Measurements from ENCODE around the gene ISM2. TPM values are rescaled to one million over a fixed set of nuclear protein-coding genes. Genes with fewer than 3 reads are reported as not detected.

The ISM2 gene
- total RNA-seq, 2 experiments from 2014 or later, result not detected

GRCh38 chr14:77475432-77476115 is 23.0 kb downstream of the ISM2 start:
- H3K27me3 Mint-ChIP-seq, result peaks cover 5% of the 10 kb centered on the region

GRCh38 chr14:77474479-77475177 is 24.0 kb downstream of the ISM2 start:
- H3K4me1 Mint-ChIP-seq, result no peaks in the 10 kb centered on the region
- peaks cover 1% of the 10 kb centered on the region for H3K36me3 Mint-ChIP-seq (ENCODE audit: low read depth)
- CTCF ChIA-PET, result no interaction called here
- H3K4me3 Mint-ChIP-seq, result no peak overlapping the region
- POLR2A ChIA-PET, result no interaction called here
- no peak overlapping the region for H3K27ac Mint-ChIP-seq
- DNase-seq, result no peak
- no peaks in the 10 kb centered on the region for H3K9me3 Mint-ChIP-seq
- H3K27me3 Mint-ChIP-seq, result peaks cover 5% of the 10 kb centered on the region

More at GRCh38 chr14:77475432-77476115, 23.0 kb downstream of the ISM2 start:
- no peak overlapping the region for H3K4me3 Mint-ChIP-seq
- no peak overlapping the region for H3K27ac Mint-ChIP-seq
- ChIA-PET CTCF (no interaction called here), POLR2A (no interaction called here)
- H3K4me1 Mint-ChIP-seq, result no peaks in the 10 kb centered on the region
- no peak for DNase-seq
- no peaks in the 10 kb centered on the region for H3K36me3 Mint-ChIP-seq (ENCODE audit: low read depth)
- no peaks in the 10 kb centered on the region for H3K9me3 Mint-ChIP-seq

GRCh38 chr14:77473921-77474320 is 24.7 kb downstream of the ISM2 start:
- Mint-ChIP-seq H3K4me3 (no peak overlapping the region), H3K27me3 (peaks cover 5% of the 10 kb centered on the region), H3K36me3 (ENCODE audit: low read depth) (peaks cover 8% of the 10 kb centered on the region), H3K4me1 (no peaks in the 10 kb centered on the region), H3K27ac (no peak overlapping the region), H3K9me3 (no peaks in the 10 kb centered on the region)
- CTCF ChIA-PET, result no interaction called here
- DNase-seq, result no peak
- POLR2A ChIA-PET, result no interaction called here

GRCh38 chr14:77470224-77470870 is 28.3 kb downstream of the ISM2 start:
- DNase-seq, result no peak
- H3K4me1 Mint-ChIP-seq, result no peaks in the 10 kb centered on the region
- ChIA-PET CTCF (interaction anchor here (1.8 kb wide), 1 partner anchor 11 kb away, joined by 5 read pairs; no protein-coding TSS in a partner anchor), POLR2A (no interaction called here)
- H3K36me3 Mint-ChIP-seq (ENCODE audit: low read depth), result peaks cover 30% of the 10 kb centered on the region
- no peak overlapping the region for H3K27ac Mint-ChIP-seq
- peaks cover 5% of the 10 kb centered on the region for H3K27me3 Mint-ChIP-seq
- H3K9me3 Mint-ChIP-seq, result no peaks in the 10 kb centered on the region
- H3K4me3 Mint-ChIP-seq, result no peak overlapping the region

GRCh38 chr14:77469539-77469938 is 29.1 kb downstream of the ISM2 start:
- H3K36me3 Mint-ChIP-seq (ENCODE audit: low read depth), result peaks cover 38% of the 10 kb centered on the region
- DNase-seq, result no peak
- no peaks in the 10 kb centered on the region for H3K4me1 Mint-ChIP-seq
- ChIA-PET CTCF (interaction anchor here (1.8 kb wide), 1 partner anchor 11 kb away, joined by 5 read pairs; no protein-coding TSS in a partner anchor), POLR2A (no interaction called here)
- peaks cover 5% of the 10 kb centered on the region for H3K27me3 Mint-ChIP-seq
- no peak overlapping the region for H3K4me3 Mint-ChIP-seq
- no peaks in the 10 kb centered on the region for H3K9me3 Mint-ChIP-seq
- H3K27ac Mint-ChIP-seq, result no peak overlapping the region

GRCh38 chr14:77469067-77469505 is 29.5 kb downstream of the ISM2 start:
- CTCF ChIA-PET, result interaction anchor here (0.7 to 1.8 kb wide), 2 partner anchors 10 to 111 kb away, joined by 3 to 5 read pairs; no protein-coding TSS in a partner anchor
- peaks cover 40% of the 10 kb centered on the region for H3K36me3 Mint-ChIP-seq (ENCODE audit: low read depth)
- peaks cover 5% of the 10 kb centered on the region for H3K27me3 Mint-ChIP-seq
- H3K4me1 Mint-ChIP-seq, result no peaks in the 10 kb centered on the region
- no peak overlapping the region for H3K4me3 Mint-ChIP-seq
- H3K9me3 Mint-ChIP-seq, result no peaks in the 10 kb centered on the region
- H3K27ac Mint-ChIP-seq, result no peak overlapping the region
- POLR2A ChIA-PET, result no interaction called here
- no peak for DNase-seq

GRCh38 chr14:77467801-77468200 is 30.8 kb downstream of the ISM2 start:
- Mint-ChIP-seq H3K4me3 (no peak overlapping the region), H3K9me3 (no peaks in the 10 kb centered on the region), H3K27ac (no peak overlapping the region), H3K36me3 (ENCODE audit: low read depth) (peaks cover 47% of the 10 kb centered on the region), H3K4me1 (no peaks in the 10 kb centered on the region), H3K27me3 (peaks cover 5% of the 10 kb centered on the region)
- ChIA-PET CTCF (interaction anchor here (0.6 to 0.8 kb wide), 2 partner anchors 9 to 1552 kb away, joined by 3 to 4 read pairs; no protein-coding TSS in a partner anchor), POLR2A (no interaction called here)
- DNase-seq, result no peak

GRCh38 chr14:77459072-77459723 is 39.4 kb downstream of the ISM2 start:
- ChIA-PET POLR2A (interaction anchor here (0.6 kb wide), 1 partner anchor 10 kb away, joined by 3 read pairs; no protein-coding TSS in a partner anchor), CTCF (interaction anchor here (0.8 to 2.0 kb wide), 11 partner anchors 9 to 359 kb away, joined by 3 to 6 read pairs (median 3); partner anchors contain the start of genes SAMD15 and TMED8)
- H3K9me3 Mint-ChIP-seq, result no peaks in the 10 kb centered on the region
- H3K27ac Mint-ChIP-seq, result peak overlapping the region; percentile 100
- H3K27me3 Mint-ChIP-seq, result no peaks in the 10 kb centered on the region
- peaks cover 39% of the 10 kb centered on the region for H3K4me1 Mint-ChIP-seq
- peak; percentile 78 for DNase-seq
- peak overlapping the region; percentile 100 for H3K4me3 Mint-ChIP-seq
- H3K36me3 Mint-ChIP-seq (ENCODE audit: low read depth), result peaks cover 46% of the 10 kb centered on the region

GRCh38 chr14:77458249-77458950 is 40.2 kb downstream of the ISM2 start:
- H3K4me3 Mint-ChIP-seq, result peak overlapping the region; percentile 100
- DNase-seq, result peak; percentile 44
- H3K27me3 Mint-ChIP-seq, result no peaks in the 10 kb centered on the region
- H3K27ac Mint-ChIP-seq, result peak overlapping the region; percentile 100
- H3K36me3 Mint-ChIP-seq (ENCODE audit: low read depth), result peaks cover 41% of the 10 kb centered on the region
- peaks cover 39% of the 10 kb centered on the region for H3K4me1 Mint-ChIP-seq
- H3K9me3 Mint-ChIP-seq, result no peaks in the 10 kb centered on the region
- ChIA-PET CTCF (interaction anchor here (0.8 to 2.0 kb wide), 9 partner anchors 9 to 155 kb away, joined by 3 to 6 read pairs (median 4); partner anchors contain the start of genes SAMD15 and TMED8), POLR2A (no interaction called here)

- DNase-seq, result peak; percentile 98
- POLR2A ChIA-PET, result no interaction called here
- Mint-ChIP-seq H3K4me1 (peaks cover 39% of the 10 kb centered on the region), H3K4me3 (peak within 1 kb of the TSS; percentile 100), H3K36me3 (ENCODE audit: low read depth) (peaks cover 39% of the 10 kb centered on the region), H3K27me3 (no peaks in the 10 kb centered on the region), H3K9me3 (no peaks in the 10 kb centered on the region), H3K27ac (peak within 1 kb of the TSS; percentile 100)
- CTCF ChIA-PET, result interaction anchor here (0.6 to 2.0 kb wide), 5 partner anchors 12 to 137 kb away, joined by 3 to 5 read pairs (median 3); partner anchors contain the start of genes GSTZ1, SAMD15 and TMED8
Measured at GRCh38 chr14:77457522-77458248, 40.9 kb downstream of the ISM2 start, which contains the start of the genes AHSA1 and VIPAS39. TSS of gene AHSA1 (plus strand) at chr14:77458093. CDS start at chr14:77458190, 97 bp downstream. TSS of gene VIPAS39 (minus strand) at chr14:77457601. CDS start at chr14:77454102, 3,499 bp downstream.

GRCh38 chr14:77457115-77457521 is 41.5 kb downstream of the ISM2 start:
- no peak for DNase-seq
- CTCF ChIA-PET, result interaction anchor here (0.6 to 1.1 kb wide), 2 partner anchors 94 to 136 kb away, joined by 3 read pairs; partner anchors contain the start of gene GSTZ1
- POLR2A ChIA-PET, result no interaction called here
- H3K4me1 Mint-ChIP-seq, result peaks cover 39% of the 10 kb centered on the region
- H3K4me3 Mint-ChIP-seq, result peak overlapping the region; percentile 100
- H3K27me3 Mint-ChIP-seq, result no peaks in the 10 kb centered on the region
- H3K27ac Mint-ChIP-seq, result peak overlapping the region; percentile 100
- peaks cover 35% of the 10 kb centered on the region for H3K36me3 Mint-ChIP-seq (ENCODE audit: low read depth)
- H3K9me3 Mint-ChIP-seq, result no peaks in the 10 kb centered on the region
